ENCODE results near the gene CYP21A2.
"Not testable (repeated sequence)": the region's sequence is repeated elsewhere in the genome, so short reads cannot be mapped to it uniquely, and the experiment has no call there.

The CYP21A2 gene

GRCh38 chr6:32055756-32056155, 17.5 kb downstream of the CYP21A2 start:
- not testable (repeated sequence) for DNase-seq (ENCODE audit: low read depth)

- no peak for DNase-seq (ENCODE audit: low read depth)
Observed at GRCh38 chr6:32056254-32056653, 18.0 kb downstream of the CYP21A2 start.

- no peak for DNase-seq (ENCODE audit: low read depth)
Observed at GRCh38 chr6:32057966-32058365, 19.8 kb downstream of the CYP21A2 start.

GRCh38 chr6:32058511-32058963, 20.3 kb downstream of the CYP21A2 start:
- no peak for DNase-seq (ENCODE audit: low read depth)

- no peak for DNase-seq (ENCODE audit: low read depth)
Observed at GRCh38 chr6:32060966-32061655, 22.9 kb downstream of the CYP21A2 start.

GRCh38 chr6:32064706-32065105, 26.5 kb downstream of the CYP21A2 start:
- no peak for DNase-seq (ENCODE audit: low read depth)

GRCh38 chr6:32067521-32067920, 29.3 kb downstream of the CYP21A2 start:
- DNase-seq (ENCODE audit: low read depth), result not testable (repeated sequence)

- not testable (repeated sequence) for DNase-seq (ENCODE audit: low read depth)
Observed at GRCh38 chr6:32068315-32068714, 30.1 kb downstream of the CYP21A2 start.

- no peak for DNase-seq (ENCODE audit: low read depth)
Observed at GRCh38 chr6:32068867-32069266, 30.7 kb downstream of the CYP21A2 start.

- DNase-seq (ENCODE audit: low read depth), result no peak
Observed at GRCh38 chr6:32069460-32069859, 31.2 kb downstream of the CYP21A2 start.

- no peak for DNase-seq (ENCODE audit: low read depth)
Observed at GRCh38 chr6:32069878-32070515, 31.8 kb downstream of the CYP21A2 start.

- no peak for DNase-seq (ENCODE audit: low read depth)
Observed at GRCh38 chr6:32070814-32071543, 32.8 kb downstream of the CYP21A2 start.

- DNase-seq (ENCODE audit: low read depth), result no peak
Observed at GRCh38 chr6:32073101-32073500, 34.9 kb downstream of the CYP21A2 start.

GRCh38 chr6:32073613-32074012, 35.4 kb downstream of the CYP21A2 start:
- DNase-seq (ENCODE audit: low read depth), result no peak

- no peak for DNase-seq (ENCODE audit: low read depth)
Observed at GRCh38 chr6:32074996-32075532, 36.8 kb downstream of the CYP21A2 start.

GRCh38 chr6:32075781-32076180, 37.6 kb downstream of the CYP21A2 start:
- no peak for DNase-seq (ENCODE audit: low read depth)

- DNase-seq (ENCODE audit: low read depth), result no peak
Observed at GRCh38 chr6:32076321-32076809, 38.1 kb downstream of the CYP21A2 start.

- no peak for DNase-seq (ENCODE audit: low read depth)
Observed at GRCh38 chr6:32079566-32080290, 41.5 kb downstream of the CYP21A2 start.

- DNase-seq (ENCODE audit: low read depth), result no peak
Observed at GRCh38 chr6:32081168-32081990, 43.2 kb downstream of the CYP21A2 start.

GRCh38 chr6:32082478-32082877, 44.3 kb downstream of the CYP21A2 start:
- DNase-seq (ENCODE audit: low read depth), result no peak

GRCh38 chr6:32082935-32083334, 44.7 kb downstream of the CYP21A2 start:
- DNase-seq (ENCODE audit: low read depth), result no peak

All from activated T-helper 1 cell treated with Interleukin-2 at 50 U/mL for 16 hours (primary cell).